ENCODE measurements around the gene PEAK1.
"Not testable (repeated sequence)": the region's sequence is repeated elsewhere in the genome, so short reads cannot be mapped to it uniquely, and the experiment has no call there.

GRCh38 chr15:77176148-77176547, 243.8 kb downstream of the PEAK1 start:
- TF ChIP-seq CTCF (IDR thresholded peaks at IDR 0.05); EP300 (IDR thresholded peaks at IDR 0.05; ENCODE audit: low read depth): not testable (repeated sequence)
